HG03571 (cell line): ENCODE results near the gene LMTK2.

ENCODE experiments used
- ATAC-seq: cut with Tn5 transposase; IDR thresholded peaks from one replicate; pipeline ENCODE4 v1.9.1; 2021; ENCODE audit not compliant: unreplicated experiment

The LMTK2 gene

GRCh38 chr7:98171449-98171848 lies 64.8 kb downstream of the LMTK2 start:
- no peak for ATAC-seq

- no peak for ATAC-seq
Measured at GRCh38 chr7:98174334-98175259, 67.9 kb downstream of the LMTK2 start.

- no peak for ATAC-seq
Measured at GRCh38 chr7:98175260-98175940, 68.7 kb downstream of the LMTK2 start.

GRCh38 chr7:98177553-98177952 lies 70.9 kb downstream of the LMTK2 start:
- no peak for ATAC-seq

- ATAC-seq, result no peak
Measured at GRCh38 chr7:98178321-98178720, 71.7 kb downstream of the LMTK2 start.

GRCh38 chr7:98178762-98179490 lies 72.3 kb downstream of the LMTK2 start:
- ATAC-seq, result no peak

- no peak for ATAC-seq
Measured at GRCh38 chr7:98180751-98181150, 74.1 kb downstream of the LMTK2 start.

GRCh38 chr7:98185101-98185500 lies 78.4 kb downstream of the LMTK2 start:
- ATAC-seq, result no peak

- no peak for ATAC-seq
Measured at GRCh38 chr7:98186452-98187137, 79.9 kb downstream of the LMTK2 start.

GRCh38 chr7:98187138-98187502 lies 80.5 kb downstream of the LMTK2 start:
- ATAC-seq, result no peak

- ATAC-seq, result no peak
Measured at GRCh38 chr7:98189559-98189958, 82.9 kb downstream of the LMTK2 start.

- ATAC-seq, result no peak
Measured at GRCh38 chr7:98191668-98192431, 85.2 kb downstream of the LMTK2 start.

GRCh38 chr7:98192781-98193457 lies 86.3 kb downstream of the LMTK2 start:
- ATAC-seq, result no peak

GRCh38 chr7:98193474-98194180 lies 87.0 kb downstream of the LMTK2 start:
- ATAC-seq, result no peak

- ATAC-seq, result no peak
Measured at GRCh38 chr7:98194186-98194585, 87.5 kb downstream of the LMTK2 start.

GRCh38 chr7:98194672-98195457 lies 88.2 kb downstream of the LMTK2 start:
- ATAC-seq, result no peak

GRCh38 chr7:98196706-98197605 lies 90.3 kb downstream of the LMTK2 start:
- ATAC-seq, result no peak
